Colon (tissue), 2 donors: ENCODE measurements around the gene EDN3.
"Not testable (repeated sequence)": the region's sequence is repeated elsewhere in the genome, so short reads cannot be mapped to it uniquely, and the experiment has no call there.

ENCODE experiments used
- FAIRE-seq: peaks from 2 replicates; lab custom pipeline; 2012; peaks lifted over from hg19 to GRCh38; lab: Jason Lieb, UNC
- donor health status: control.
- donor health status: control.

EDN3 gene

DNA sequence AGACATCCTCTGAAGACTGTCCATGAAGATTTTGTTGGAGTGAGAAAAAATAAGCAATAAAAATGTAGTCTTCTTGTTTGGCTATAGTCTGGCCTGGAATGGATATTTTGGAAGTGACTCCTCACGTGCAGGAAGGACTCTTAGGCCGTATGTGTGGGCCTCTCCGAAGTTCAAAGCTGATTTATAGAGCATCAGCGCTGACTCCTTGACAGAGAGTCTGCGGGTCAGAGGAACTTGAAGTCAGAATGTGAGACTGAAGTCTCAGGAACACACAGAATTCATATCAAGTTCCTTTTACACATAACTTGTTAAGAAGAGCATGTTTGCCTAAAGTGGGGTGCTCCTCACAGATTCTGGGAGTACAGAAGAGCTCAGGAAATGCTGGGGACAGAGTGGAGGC, 36.1 kb downstream of the EDN3 start:
- FAIRE-seq, result no peak

DNA sequence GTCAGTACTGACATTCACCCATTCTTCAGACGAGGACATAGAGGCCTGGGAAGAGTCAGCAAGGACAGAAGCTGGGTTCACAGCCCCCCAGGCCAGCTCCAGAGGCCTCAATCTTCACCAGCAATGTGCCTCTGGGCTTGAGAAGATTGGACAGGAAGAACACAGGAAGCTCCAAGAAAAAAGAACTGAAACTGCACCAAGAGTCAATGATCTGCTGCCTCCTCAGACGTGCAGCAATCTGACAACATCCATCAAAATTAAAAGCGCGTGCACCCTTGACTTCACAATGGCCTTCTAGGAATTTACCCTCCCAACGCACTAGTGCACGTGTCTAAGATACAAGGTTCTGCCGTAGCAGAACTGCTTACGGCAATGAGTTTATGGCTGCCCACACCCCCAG, 38.0 kb downstream of the EDN3 start:
- not testable (repeated sequence) for FAIRE-seq

DNA sequence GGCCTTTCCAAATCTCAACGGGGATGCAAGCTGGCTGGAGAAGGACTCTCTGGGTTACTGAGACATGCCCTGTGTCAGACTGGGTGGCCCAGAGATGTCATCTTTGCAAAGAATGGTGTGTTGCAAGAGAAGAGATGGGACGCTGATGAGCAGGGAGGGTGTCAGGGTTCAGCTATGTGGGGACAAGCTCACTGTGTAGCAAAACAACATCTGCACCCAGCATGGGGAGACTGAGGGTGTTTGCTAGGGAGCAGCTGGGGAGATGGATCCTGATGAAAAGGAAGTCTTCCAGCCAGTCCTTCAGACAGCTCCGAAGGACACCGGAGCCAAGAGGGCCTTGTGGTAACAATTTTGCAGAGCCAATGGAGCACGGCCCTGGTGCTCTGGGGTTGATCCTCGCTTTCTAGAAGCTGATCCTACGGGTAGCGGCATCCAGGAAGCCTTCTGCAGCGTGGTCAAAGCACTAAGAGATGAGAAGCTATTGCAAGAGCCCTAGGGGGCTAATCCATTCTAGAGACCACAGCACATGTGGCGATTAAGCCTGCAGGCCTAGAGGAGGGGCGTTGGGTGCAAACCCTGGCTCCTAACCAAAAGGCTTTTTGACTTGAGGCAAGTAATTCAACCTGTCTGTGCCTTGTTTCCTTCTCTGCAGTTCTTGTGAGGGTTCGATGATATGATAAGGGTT, 39.9 kb downstream of the EDN3 start:
- no peak for FAIRE-seq

DNA sequence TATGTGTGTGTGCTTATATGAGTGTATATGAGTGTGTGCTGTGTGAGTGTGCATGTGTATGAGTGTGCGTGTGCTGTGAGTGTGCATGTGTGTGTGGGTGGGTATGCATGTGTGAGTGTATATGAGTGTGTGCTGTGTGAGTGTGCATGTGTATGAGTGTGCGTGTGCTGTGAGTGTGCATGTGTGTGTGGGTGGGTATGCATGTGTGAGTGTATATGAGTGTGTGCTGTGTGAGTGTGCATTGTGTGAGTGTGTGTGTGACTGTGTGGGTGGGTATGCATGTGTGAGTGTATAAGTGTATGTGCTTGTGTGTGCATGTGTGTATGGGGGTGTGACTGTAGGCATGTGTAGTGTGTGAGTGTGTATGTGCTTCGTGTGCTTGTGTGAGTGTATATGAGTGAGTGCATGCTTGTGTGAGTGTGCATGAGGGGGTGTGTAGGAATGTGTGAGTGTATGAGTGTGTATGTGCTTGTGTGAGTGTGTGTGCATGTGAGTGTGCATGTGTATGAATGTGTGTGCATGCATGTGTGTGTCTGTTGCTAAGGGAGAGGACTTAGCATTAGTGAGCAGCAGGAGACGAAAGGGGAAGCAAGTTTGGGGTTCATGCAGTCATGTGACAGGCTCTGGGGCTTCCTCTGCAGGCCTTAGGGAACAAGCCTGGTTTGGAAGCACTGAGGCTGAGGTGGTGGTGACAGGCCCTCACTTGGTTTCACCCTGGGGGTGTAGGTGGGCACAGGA, 41.0 kb downstream of the EDN3 start:
- not testable (repeated sequence) for FAIRE-seq

DNA sequence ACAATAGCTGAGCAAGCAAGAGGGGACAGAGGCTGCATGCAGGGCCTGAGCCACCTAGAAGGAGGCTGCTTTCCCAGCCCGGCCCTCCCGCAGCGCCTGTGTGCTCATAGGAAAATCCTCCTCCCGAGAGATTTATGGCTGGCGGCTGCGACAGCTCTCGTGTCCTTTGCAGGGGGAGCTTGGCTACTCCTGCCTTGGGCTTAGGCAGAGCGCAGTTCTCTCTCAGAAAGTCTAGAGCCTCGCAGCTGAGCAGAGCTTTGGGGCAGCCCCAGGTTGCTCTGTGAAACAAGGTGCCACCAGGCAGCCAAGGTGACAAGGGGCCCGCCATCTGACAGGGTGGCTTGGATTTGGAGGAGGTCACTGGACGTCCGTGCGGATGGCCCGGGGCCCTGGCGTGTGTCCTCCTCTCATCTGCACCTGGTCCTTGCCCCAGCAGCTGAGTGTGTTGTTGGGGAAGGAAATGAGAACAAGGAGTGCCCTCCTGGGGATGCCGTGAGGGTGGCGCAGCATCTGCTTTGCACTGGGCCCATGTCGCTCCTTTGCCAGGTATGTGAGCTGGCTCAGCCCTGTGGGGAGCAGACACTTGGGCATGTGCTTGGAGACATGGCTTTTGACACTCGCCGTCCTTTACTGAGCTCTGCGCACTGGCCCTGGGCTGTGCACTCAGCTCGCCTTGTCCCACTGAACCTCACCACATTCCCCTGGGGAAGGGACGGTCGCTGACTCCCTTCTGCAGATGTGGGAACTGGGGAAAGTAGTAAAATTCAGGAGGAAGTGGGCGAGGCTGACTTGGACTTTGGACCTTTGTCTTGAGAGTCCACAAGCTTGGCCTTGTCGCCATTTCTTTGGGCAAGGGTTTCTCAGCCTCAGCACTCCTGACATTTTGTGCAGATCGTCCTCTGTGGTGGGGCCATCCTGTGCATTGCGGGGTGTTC, 41.9 kb downstream of the EDN3 start:
- no peak for FAIRE-seq

DNA sequence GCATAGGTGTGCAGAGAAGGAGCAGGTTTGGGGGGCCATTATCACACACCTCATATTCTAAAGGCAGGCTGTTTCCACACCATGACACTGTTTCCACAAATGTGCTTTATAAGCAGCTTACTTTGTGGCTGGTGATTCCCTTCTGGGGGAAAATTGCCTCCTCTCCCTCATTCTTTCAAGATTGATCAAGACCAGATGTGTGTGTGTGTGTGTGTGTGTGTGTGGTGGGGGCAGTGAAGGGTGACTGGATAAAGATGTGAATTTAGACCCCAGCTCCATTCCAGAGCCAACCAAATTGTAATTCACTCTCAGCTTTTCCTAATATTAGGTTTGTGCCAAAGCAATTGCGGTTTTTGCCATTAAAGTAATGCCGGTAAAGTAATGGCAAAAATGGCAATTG, 45.6 kb downstream of the EDN3 start:
- no peak for FAIRE-seq

DNA sequence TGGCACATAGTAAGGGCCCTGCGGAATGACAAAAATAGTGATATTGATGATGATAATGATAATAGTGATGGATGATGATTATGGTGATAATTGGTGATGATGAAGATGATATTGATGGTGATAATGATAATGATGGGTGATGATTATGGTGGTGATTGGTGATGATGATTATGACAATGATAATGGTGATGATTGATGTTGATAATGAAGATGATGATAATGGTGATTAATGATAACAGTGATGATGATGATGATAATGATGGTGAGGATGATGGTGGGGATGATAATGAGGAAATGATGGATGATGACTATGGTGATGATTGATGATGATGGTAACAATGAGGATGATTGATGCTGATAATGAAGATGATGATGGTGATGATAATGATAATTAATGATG, 48.9 kb downstream of the EDN3 start:
- no peak for FAIRE-seq

DNA sequence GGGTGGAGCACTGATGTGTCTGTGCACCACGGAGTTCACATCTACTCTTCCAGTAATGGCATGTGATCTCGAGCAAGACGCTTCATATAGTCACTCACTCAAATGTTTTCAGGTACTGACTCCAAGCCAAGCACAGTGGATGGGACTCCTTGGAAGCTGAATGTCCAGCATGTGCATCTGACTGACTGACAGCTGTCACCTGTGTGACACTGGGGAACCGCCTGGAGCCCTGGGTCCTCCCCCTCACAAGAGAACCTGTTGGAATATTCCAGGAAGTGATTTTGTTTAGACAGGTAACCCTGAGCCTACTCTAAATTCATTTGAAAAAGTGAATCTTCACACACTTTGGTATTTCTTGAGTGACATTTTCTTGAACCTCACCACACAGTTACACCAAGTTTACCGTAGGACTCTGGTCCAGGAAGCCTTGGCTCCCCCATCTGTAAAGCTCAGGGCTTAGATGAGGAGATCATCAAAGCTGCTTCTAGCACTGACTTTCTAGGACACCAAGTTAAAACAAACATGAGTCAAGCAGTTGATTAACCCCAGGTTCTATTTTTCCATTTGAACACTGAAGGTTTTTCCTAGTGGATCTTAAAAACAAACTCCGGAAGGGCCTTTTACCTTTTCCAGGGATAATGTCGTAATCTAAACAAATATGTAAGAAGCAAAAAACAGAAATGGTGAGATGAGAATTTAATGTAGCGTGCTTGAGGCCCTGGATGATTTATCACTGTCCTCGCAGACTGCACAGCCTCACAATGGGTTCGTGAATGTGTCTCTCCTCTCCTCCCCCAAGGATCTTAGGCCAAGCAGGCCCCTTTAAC, 50.1 kb downstream of the EDN3 start:
- no peak for FAIRE-seq

DNA sequence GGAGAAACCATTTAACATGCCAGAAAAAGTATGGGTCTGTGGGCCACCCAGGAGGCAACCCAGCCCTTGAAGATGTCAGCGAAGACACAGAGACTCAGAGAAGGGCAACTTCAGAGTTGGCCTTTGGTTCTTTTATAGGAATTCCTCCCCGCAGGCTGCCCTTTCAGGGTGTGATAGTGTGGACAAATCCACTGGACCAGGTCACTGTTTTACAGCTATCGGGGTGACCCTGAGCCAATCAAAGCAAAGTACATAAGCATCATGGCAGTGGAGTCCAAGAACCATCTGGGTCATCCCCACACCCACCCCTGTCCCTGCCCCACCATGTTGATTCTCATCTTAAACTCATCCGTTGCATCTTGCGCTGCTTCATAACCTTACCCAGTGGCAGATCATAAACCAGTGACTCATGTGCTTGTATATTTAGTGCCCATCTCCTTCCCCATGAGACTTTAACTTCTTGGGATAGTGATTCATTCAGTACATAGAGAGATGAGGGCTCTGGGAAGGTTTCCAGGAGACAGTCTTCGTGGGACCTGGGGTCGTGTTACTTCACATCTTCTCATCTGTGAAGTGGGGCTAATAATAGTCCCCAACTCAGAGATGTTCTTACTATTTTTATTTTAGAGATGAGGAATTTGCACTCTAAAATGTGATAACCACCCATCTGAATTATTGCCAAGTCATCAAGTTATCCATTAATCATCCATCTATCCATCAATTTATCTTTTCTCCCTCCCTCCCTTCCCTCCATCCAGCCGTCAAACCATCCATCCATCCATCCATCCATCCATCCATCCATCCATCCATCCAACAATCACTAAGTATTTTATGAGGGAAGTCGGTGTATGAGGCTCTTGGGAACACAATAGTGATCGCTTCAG, 51.0 kb downstream of the EDN3 start:
- no peak for FAIRE-seq

DNA sequence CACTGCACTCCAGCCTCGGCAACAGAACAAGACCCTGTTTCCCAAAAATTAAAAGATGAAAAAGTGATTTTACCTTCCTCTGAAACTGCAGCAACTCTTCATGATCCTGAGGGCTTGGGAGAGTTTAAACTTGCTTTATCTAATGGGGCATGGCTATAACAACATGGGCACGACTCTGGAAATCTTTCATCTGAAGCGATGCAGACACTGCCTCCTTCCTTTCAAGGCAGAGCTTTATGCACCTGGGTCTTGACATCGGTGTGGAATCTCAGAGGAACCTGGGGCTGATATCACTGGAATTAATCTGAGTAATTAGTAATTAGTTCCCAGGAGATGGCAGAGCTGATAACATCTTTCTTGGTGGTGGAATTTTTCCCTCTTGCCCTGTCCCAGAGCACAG, 52.1 kb downstream of the EDN3 start:
- no peak for FAIRE-seq

DNA sequence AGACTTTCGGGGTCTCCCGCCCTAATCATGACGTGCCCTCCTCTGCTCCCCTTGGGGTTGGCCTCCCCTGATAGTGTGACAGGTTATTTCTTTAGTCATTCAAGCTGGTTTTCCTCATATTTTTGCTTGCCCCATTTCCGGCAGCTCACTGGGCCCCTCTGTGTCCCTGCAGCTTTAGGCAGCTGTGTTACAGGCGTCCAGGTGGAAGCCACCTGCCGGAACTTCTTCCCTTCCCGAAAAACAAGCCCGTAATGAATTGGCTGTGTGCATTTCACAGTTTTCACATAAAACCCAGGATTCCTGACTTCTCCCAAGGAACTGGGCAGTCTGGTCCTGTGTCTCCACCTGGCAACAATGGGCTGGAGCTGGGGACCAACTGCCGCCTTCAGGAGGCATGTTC, 52.6 kb downstream of the EDN3 start:
- no peak for FAIRE-seq

DNA sequence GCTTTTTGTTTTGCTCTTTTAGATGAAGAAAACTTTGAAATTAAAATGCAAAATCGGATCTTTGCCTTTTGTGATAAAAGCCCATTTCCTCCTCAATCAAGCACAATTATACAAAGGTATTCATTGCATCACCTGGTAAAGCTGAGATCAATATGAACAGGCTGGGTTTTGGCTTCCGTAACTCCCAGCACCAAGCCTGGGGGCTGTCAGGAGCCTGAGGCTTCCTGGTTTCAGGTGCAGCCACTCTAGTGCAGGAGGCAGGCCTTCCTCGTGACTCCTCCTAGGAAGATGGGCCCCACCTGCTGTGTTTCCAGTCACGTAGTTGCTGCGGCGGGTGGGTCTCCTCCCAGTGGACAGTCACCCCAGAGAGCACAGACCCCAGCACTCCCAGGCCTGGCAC, 54.0 kb downstream of the EDN3 start:
- FAIRE-seq, result no peak

DNA sequence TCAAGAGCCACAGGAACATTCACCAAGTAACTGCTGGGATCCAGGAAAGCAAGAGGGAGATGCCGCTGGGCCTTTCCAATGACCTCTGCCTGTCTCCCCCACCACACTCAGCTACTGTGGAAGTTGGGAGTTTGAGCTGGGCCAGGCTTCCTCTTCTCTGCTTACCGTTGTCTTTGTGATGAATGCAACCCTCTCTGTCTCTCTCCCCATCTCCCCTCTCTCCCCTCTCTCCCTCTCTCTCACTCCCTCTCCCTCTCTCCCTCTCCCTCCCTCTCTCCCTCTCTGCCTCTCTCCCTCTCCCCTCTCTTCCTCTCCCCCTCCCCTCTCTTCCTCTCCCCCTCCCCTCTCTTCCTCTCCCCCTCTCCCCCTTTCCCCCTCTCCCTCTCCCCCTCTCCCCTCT, 54.8 kb downstream of the EDN3 start:
- no peak for FAIRE-seq

DNA sequence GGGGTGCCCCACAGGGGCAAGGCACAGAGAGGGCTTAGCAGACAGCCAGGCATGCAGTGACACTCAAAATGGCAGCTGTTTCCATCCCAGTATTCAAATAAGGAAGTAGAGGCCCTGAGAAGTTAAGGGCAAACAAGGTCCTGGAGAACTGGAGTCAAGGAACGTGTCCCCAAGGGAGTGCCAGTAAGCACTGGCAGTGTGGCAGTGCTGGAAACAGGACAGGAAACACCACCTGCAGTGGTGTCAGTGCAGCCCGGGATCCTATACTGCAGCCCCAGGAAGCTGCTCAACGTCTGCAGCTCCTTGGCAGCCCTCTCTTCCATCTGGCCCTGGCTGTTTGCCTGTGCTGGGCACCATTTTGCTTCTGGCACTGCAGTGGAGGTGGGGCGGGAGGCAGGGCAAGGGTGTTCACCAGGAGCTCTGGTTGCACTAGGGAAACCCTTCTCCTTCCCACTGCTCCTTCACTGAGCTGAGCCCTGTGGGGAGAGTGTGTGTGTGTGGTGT, 56.3 kb downstream of the EDN3 start:
- FAIRE-seq, result no peak

DNA sequence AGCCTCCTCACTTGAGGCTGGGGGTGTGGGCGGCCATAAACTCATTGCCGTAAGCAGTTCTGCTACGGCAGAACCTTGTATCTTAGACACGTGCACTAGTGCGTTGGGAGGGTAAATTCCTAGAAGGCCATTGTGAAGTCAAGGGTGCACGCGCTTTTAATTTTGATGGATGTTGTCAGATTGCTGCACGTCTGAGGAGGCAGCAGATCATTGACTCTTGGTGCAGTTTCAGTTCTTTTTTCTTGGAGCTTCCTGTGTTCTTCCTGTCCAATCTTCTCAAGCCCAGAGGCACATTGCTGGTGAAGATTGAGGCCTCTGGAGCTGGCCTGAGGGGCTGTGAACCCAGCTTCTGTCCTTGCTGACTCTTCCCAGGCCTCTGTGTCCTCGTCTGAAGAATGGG, 58.4 kb downstream of the EDN3 start:
- not testable (repeated sequence) for FAIRE-seq

DNA sequence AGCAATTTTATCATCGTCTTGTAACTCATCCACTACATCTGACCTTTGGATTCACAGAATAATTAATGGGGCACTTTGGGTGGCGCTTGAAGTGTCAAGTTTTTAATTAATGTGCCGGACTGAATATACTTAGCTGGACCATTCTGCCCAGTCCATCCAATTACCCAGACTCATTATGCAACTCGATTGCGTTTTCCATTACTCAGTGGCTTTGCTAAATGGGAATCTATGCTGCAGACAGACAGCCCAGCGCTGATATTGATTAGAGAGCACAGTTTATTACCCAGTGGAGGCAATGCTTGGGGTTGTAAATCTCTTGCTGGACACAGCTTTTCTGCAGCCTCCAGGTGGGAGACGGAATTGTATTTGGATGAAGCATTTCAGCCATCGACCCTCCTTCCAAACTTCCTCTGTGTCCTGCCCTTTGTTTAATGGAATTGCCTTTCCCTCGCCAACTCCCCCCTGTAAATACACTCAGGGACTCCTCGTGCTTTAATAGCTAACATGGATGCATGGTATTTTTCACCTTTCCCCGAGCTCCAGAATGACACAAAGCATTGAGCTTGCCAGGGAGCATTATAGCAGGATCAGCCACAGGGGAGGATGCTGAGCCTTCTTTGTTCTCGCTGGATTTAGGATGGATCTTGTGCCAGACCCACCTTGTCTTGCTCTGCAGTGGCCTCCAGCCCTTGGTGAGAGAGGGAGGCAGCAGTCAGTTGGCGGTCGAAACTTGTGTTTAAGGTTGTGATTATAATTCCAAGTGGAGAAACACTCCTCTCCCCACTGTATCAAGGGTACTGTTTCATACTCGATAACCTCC, 59.7 kb downstream of the EDN3 start:
- FAIRE-seq, result no peak

DNA sequence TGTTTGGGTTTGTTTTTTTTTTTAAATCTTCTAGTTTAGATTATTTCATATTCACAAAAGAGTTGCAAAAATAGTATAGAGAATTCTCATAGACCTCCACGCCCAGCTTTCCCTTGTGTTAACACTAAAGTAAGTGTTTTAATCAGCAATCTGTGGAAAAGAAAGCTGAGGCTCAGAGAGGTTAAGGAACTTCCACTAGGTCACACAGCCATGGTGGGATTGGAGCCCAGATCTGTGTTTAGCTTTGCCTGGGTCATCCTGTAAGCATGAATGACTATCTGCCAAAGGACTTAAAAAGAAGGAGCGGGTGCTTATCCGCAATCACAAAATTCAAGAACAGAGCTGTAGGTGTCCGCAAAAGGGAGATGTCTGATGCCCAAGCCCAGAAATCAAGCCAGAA, 60.5 kb downstream of the EDN3 start:
- no peak for FAIRE-seq

DNA sequence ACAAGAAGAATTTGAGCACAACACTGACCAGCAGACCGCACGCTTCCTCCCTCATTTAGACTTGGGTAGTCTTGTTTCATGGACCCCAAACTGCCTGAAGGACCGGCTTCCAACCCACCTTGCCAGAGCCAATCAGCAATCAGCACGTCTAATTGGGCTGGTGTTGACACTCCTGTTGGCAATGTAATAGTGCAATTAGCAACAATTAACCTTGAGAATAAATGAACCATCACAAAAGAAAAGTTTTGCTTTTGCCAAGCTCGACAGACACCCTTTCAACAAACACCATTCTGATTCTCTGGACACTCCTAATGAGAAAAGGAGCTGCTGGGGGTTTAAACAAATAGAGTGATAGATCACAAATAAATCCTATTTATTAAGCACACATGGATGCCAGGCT, 61.0 kb downstream of the EDN3 start:
- FAIRE-seq, result no peak

DNA sequence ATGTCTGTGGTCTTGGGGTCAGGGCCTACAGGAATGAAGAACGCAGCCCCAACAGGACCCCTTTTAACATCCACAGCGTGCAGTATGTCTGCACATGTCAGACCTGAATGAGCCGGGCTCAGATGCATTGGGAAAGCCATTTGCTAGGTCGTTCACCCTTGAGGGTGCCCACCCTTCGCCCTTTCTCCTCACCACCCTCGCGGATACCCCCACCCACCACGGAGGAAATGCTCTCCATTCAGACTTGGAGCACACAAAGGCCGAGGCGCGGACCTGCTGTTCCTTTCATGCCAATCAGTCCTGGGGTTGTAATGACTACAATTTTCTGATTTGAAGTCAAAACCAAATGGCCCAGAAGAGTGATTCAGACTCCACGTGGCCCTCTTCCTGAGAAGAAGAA, 62.7 kb downstream of the EDN3 start:
- FAIRE-seq, result no peak

DNA sequence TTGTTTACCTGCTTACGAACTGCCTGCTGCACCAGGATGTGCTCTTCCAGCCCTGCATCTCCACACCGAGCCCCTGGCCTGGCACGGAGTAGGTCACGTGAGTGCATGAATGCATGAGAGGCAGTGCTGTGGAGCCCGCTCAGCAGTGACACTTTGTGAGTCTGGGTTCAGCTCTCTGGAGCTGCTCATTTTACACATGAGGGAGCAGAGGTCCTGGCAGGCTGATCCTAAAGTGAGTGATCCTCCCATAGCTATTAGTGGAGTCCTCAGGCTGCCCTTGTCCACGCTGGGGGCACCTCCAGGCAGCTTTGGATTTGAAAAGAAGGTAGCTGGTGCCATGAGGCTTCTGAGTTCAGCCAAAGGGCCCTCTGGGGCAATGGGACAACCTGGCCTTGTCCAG, 64.2 kb downstream of the EDN3 start:
- FAIRE-seq, result no peak
